Stomach (tissue), 9 donors: ENCODE measurements around the gene RASGRP1. TPM values are rescaled to one million over a fixed set of nuclear protein-coding genes. Genes with fewer than 3 reads are reported as not detected.

Experiments
- DNase-seq, 2 donors: peaks; one replicate each; pipeline versions ENCODE4 v3.0.0 to v3.0.0-alpha.2; 2013 to 2019
- H3K27ac ChIP-seq, 5 donors: fragments of 200-600 bp in 4 of 5; sonication (generic) in 4 of 5; one replicate each; pipeline ENCODE4 v1.5.1; 2013 to 2019; ENCODE audit warnings: mild to moderate bottlenecking in 1 of 5, moderate library complexity in 1 of 5
- H3K27me3 ChIP-seq, 3 donors: fragments of 200-600 bp; sonication (generic); one replicate each; pipeline ENCODE4 v1.5.1; 2017 to 2019; ENCODE audit warnings: mixed run types in 1 of 3
- H3K36me3 ChIP-seq, 4 donors: fragments of 200-600 bp; sonication (generic); 1 replicate in 3 of 4; 2 replicates in 1 of 4; pipeline ENCODE4 v1.5.1; 2016 to 2019
- H3K4me1 ChIP-seq, 4 donors: fragments of 200-600 bp; sonication (generic); one replicate each; pipeline ENCODE4 v1.5.1; 2016 to 2019
- H3K4me3 ChIP-seq, 4 donors: fragments of 200-600 bp; sonication (generic) in 3 of 4; one replicate each; pipeline ENCODE4 v1.5.1; 2016 to 2019; ENCODE audit warnings: mild to moderate bottlenecking in 1 of 4
- H3K9me3 ChIP-seq, 4 donors: fragments of 200-600 bp; sonication (generic); one replicate each; pipeline ENCODE4 v1.5.1; 2016 to 2019
- CTCF ChIP-seq, 7 experiments: fragments of 450-650 bp in 4 of 7; fragments of 200-600 bp in 3 of 7; sonication (generic) in 3 of 7; IDR thresholded peaks; one replicate each; pipeline ENCODE4 v1.5.1; 2016 to 2019; ENCODE audit warnings: antibody characterized with exemption in 7 of 7, control low read depth in 2 of 7, mild to moderate bottlenecking in 1 of 7
- EP300 ChIP-seq: sonication (generic); formaldehyde crosslinking; IDR thresholded peaks from one replicate; pipeline ENCODE4 v1.6.1; 2017; ENCODE audit warnings: antibody characterized with exemption
- POLR2A ChIP-seq, 4 donors: fragments of 450-650 bp; IDR thresholded peaks; one replicate each; pipeline ENCODE4 v1.6.1; 2016; ENCODE audit warnings: antibody characterized with exemption in 4 of 4, control low read depth in 2 of 4, mild to moderate bottlenecking in 1 of 4, moderate library complexity in 1 of 4
- POLR2AphosphoS5 ChIP-seq, 3 donors: sonication (generic); formaldehyde crosslinking; IDR thresholded peaks; one replicate each; pipeline ENCODE4 v1.6.1; 2016; ENCODE audit warnings: antibody characterized with exemption in 3 of 3
- WGBS, 5 donors: extraction: QIAGEN DNeasy Blood & Tissue Kit in 3 of 5; methylation state at CpG; one replicate each; pipeline versions ENCODE4 v1.1.5 to v1.1.7; 2013 to 2018; 5-methylcytosine and 5-hydroxymethylcytosine counted together
- intact Hi-C: fragments of 100-400 bp; cut with DNase I; formaldehyde crosslinking; loops from one replicate; pipeline ENCODE4 v1.15.1; 2023; ENCODE audit warnings: low total_unique reads
- polyA plus RNA-seq, 3 donors: library from polyadenylated mRNA; stranded (reverse); fragments of 200-250 nt; gene quantifications; one replicate each; pipeline ENCODE4 v1.2.3, GENCODE V29; 2013
- total RNA-seq, 5 donors: library from RNA; depleted of rRNA; stranded (reverse); fragments of >200 nt; gene quantifications; one replicate each; pipeline versions ENCODE4 v1.1.0 to v1.2.3, GENCODE V29; 2014 to 2016
- donor health status: healthy with polysubstance abuse.
- donor health status: Bipolar disorder and iron deficiency.
- donor health status: healthy.

The RASGRP1 gene
- total and polyA plus RNA-seq, 8 donors = 0.29 to 12.3 (median 2.8) TPM

GRCh38 chr15:38522922-38523321 lies 41.7 kb downstream of the RASGRP1 start:
- 83 to 93% (median 88%) methylated on average over 4 of the region's 4 CpGs for WGBS, 5 donors
- TF ChIP-seq POLR2A (IDR thresholded peaks at IDR 0.05) = no peak
- no peak for TF ChIP-seq CTCF (IDR thresholded peaks at IDR 0.05)
- TF ChIP-seq POLR2AphosphoS5 (IDR thresholded peaks at IDR 0.05) = no peak
- TF ChIP-seq EP300 = no peak
- no peak for DNase-seq
- no peaks in the 10 kb centered on the region for H3K9me3 ChIP-seq
- no peak overlapping the region for H3K27ac ChIP-seq
- H3K27me3 ChIP-seq = no peaks in the 10 kb centered on the region
- no peaks in the 10 kb centered on the region for H3K4me1 ChIP-seq
- no peak overlapping the region for H3K4me3 ChIP-seq
- H3K36me3 ChIP-seq = no peaks in the 10 kb centered on the region
- intact Hi-C loops = no loop called here

- WGBS, 5 donors = 52 to 66% (median 59%) methylated on average over 5 of the region's 5 CpGs
- no peaks in the 10 kb centered on the region for H3K36me3 ChIP-seq
- no peaks in the 10 kb centered on the region for H3K27me3 ChIP-seq
- TF ChIP-seq POLR2A (IDR thresholded peaks at IDR 0.05) = no peak
- TF ChIP-seq POLR2AphosphoS5 (IDR thresholded peaks at IDR 0.05) = no peak
- no peak for TF ChIP-seq CTCF (IDR thresholded peaks at IDR 0.05)
- no peak for TF ChIP-seq EP300
- H3K4me3 ChIP-seq = no peak overlapping the region
- no peak for DNase-seq
- H3K27ac ChIP-seq = no peak overlapping the region
- no peaks in the 10 kb centered on the region for H3K4me1 ChIP-seq
- intact Hi-C loops = no loop called here
- no peaks in the 10 kb centered on the region for H3K9me3 ChIP-seq
These were observed 43.3 kb downstream of the RASGRP1 start for GRCh38 chr15:38521316-38521715.

- intact Hi-C loops = no loop called here
- DNase-seq = no peak
- H3K27ac ChIP-seq = no peak overlapping the region
- H3K27me3 ChIP-seq = peaks cover 0 to 4% (median 0%) of the 10 kb centered on the region in 3 donors
- H3K36me3 ChIP-seq = no peaks in the 10 kb centered on the region
- no peaks in the 10 kb centered on the region for H3K9me3 ChIP-seq
- no peak for TF ChIP-seq EP300
- TF ChIP-seq POLR2A (IDR thresholded peaks at IDR 0.05) = no peak
- TF ChIP-seq POLR2AphosphoS5 (IDR thresholded peaks at IDR 0.05) = no peak
- no peak for TF ChIP-seq CTCF (IDR thresholded peaks at IDR 0.05)
- no peak overlapping the region for H3K4me3 ChIP-seq
- no peaks in the 10 kb centered on the region for H3K4me1 ChIP-seq
- 90 to 97% (median 94%) methylated on average over 3 of the region's 3 CpGs for WGBS, 5 donors
These were observed 44.6 kb downstream of the RASGRP1 start for GRCh38 chr15:38520035-38520434.

- intact Hi-C loops = no loop called here
- H3K27ac ChIP-seq = no peak overlapping the region
- no peaks in the 10 kb centered on the region for H3K36me3 ChIP-seq
- no peaks in the 10 kb centered on the region for H3K9me3 ChIP-seq
- peaks cover 0 to 11% (median 0%) of the 10 kb centered on the region in 3 donors for H3K27me3 ChIP-seq
- H3K4me3 ChIP-seq = no peak overlapping the region
- no peak for DNase-seq
- 78 to 92% (median 87%) methylated on average over 4 of the region's 4 CpGs for WGBS, 5 donors
- TF ChIP-seq POLR2A (IDR thresholded peaks at IDR 0.05) = no peak
- TF ChIP-seq CTCF (IDR thresholded peaks at IDR 0.05) = no peak
- H3K4me1 ChIP-seq = no peaks in the 10 kb centered on the region
These were observed 46.5 kb downstream of the RASGRP1 start for GRCh38 chr15:38518084-38518483.
